Coronary artery (tissue), 2 donors: ENCODE results near the gene TRABD2B.

Experiments used
- DNase-seq: peaks from one replicate; pipeline ENCODE4 v3.0.0-alpha.2; 2017; ENCODE audit warnings: low spot score
- H3K27ac ChIP-seq, 2 donors: fragments of 200-600 bp; sonication (generic); one replicate each; pipeline ENCODE4 v1.5.1; 2016 to 2019
- H3K4me3 ChIP-seq: fragments of 200-600 bp; sonication (generic); 2 replicates; pipeline ENCODE4 v1.5.1; 2016; ENCODE audit warnings: mild to moderate bottlenecking, moderate library complexity
- CTCF ChIP-seq: fragments of 200-600 bp; sonication (generic); IDR thresholded peaks from one replicate; pipeline ENCODE4 v1.5.1; 2019; ENCODE audit warnings: antibody characterized with exemption

Gene TRABD2B

GRCh38 chr1:47999097-47999496 lies 1.9 kb upstream of the TRABD2B start:
- no peak overlapping the region for H3K4me3 ChIP-seq
- TF ChIP-seq CTCF: no peak
- no peak for DNase-seq
- H3K27ac ChIP-seq: no peak overlapping the region

DNA sequence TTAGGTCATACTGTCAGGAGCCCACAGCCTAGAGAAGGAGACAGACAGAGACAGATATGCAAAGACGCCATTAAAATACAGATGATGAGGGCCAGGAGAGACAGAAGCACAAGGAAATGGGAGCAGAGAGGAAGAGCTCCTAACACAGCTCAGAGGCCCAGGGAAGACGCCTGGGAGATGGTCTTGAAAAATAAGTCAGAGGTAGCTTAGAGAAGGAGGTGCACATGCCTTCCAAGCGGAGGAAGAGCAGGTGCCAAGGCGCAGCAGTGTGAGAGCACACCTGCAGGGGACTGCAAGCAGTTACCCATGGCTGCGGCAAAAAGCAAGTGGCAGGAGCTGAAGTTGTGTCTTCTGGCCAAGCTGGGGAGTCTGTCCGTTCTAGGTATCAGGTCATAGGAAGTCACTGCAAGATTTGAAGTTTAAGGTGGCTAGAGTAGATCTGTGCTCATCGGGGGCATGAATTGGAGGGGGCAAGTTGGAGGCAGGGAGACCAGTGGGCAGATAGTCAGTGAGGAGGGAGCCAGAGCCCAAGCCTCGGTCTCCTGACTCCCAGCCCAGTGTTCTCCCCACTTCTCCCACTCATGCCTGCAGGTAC lies 1.3 kb upstream of the TRABD2B start:
- Histone ChIP-seq H3K27ac (no peak overlapping the region), H3K4me3 (no peak overlapping the region)
- DNase-seq: no peak
- TF ChIP-seq CTCF: no peak

DNA sequence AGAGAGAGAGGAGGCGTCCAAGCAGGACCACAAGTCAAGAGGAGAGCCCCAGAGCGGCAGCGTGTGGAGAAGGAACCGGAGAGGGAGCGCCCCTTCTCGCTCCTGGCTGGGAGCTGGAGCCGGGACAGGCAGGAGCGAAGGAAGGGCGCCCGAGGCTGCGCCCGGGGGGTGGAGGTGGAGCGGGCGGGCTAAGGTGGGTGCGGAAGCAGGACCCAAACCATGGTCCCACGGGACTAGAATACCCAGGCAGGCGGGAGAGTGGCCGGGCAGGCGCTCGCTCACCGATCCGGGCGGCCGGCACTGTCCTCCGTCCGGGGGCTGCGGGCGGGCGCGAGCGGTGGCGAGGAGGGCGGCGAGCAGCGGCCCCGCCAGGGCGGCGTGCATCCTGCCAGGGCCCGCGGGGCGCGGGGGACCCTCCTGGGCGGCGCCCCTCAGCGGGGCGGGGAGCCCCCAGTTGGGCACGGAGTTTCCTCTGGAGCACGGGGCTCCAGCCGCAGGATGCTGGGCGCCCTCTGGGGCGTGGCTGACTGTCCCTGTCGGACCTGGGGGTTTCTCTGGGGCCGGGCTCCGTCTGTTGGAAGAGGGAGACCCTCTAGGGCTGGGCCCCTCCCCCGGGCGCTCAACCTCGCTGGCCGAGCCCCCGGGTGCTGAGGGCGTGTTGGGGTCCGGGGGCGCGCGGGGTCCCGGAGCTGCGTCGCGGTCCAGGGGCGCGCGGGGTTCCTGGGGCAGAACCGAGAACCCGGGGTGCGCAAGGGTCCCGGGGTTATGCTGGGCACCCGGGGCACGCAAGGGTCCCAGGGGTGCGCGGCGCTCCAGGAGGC lies 569 bp downstream of the TRABD2B start:
- DNase-seq: no peak
- peak overlapping the region; percentile 93 to 94 for H3K27ac ChIP-seq
- no peak for TF ChIP-seq CTCF
- peak overlapping the region; percentile 85 for H3K4me3 ChIP-seq

DNA sequence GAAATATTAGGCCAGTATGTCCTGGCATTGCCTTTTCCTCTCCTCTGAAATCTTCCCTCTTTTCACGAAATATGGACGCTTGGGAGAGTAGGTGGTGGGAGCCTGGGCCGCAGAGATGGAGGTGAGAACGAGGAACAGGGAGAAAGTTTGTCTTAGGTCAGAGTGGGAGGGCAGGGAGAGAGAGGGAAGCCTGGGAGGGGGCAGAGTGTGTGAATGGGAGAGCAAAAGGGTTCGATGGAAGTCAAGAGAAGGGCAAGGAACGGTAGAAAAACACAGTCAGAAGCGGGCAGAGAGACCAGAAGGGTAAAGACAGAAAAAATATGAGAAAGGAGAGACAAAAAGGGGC lies 1.2 kb downstream of the TRABD2B start:
- peak overlapping the region; percentile 85 for H3K4me3 ChIP-seq
- no peak for TF ChIP-seq CTCF
- peak overlapping the region; percentile 93 to 94 for H3K27ac ChIP-seq
- DNase-seq: no peak

- DNase-seq: no peak
- peak overlapping the region; percentile 93 to 94 for H3K27ac ChIP-seq
- peak overlapping the region; percentile 85 for H3K4me3 ChIP-seq
- TF ChIP-seq CTCF: no peak
Measured at GRCh38 chr1:47995306-47996050, 1.7 kb downstream of the TRABD2B start.

DNA sequence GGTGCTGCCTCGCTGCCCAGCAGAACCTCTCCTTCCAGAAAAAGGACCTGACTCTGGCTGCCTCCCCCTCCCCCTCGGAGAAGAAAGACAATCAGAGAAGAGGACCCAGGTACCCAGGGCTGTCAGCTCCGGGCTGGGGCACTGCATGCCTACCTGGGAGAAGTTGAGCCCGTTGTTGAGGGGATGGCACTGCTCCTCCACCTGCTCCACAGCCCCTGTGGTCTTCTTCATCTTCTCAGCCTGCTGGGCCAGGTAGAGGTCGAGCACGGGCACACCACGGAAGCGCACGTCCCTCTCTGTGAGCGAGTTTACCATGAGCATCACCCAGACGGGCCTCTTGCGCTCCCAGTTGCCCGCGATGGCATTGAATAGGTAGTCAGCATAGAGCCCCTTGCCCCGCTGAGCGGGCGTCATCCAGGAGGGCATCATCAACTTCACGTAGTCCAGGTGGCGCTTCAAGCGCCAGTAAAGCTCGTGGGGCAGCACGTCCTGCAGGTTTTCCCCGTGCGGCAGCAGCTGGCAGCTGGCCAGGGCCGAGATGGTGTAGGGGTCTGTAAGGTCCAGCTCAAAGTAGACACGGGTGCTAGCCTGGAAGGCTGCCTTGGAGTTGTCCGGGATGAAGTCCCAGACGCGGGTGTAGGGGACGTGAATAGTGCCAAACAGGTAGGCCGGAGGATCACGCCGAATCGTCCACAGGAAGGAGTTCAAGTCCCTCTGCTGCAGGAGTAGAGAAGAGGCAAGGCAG lies 3.1 kb downstream of the TRABD2B start:
- no peak for DNase-seq
- peak overlapping the region; percentile 68 to 93 for H3K27ac ChIP-seq
- TF ChIP-seq CTCF: no peak
- H3K4me3 ChIP-seq: peak overlapping the region; percentile 85
